Right lobe of liver (tissue), 4 donors: ENCODE measurements around the gene HBA1.

ENCODE experiments used
- CTCF ChIP-seq, 4 donors: fragments of 200-600 bp in 3 of 4; fragments of 450-650 bp in 1 of 4; IDR thresholded peaks; one replicate each; pipeline versions ENCODE4 v1.5.1 to v1.8.0; 2016 to 2022; ENCODE audit warnings: antibody characterized with exemption in 4 of 4, mild to moderate bottlenecking in 2 of 4
- POLR2A ChIP-seq: fragments of 450-650 bp; IDR thresholded peaks from one replicate; pipeline ENCODE4 v1.6.1; 2017; ENCODE audit warnings: antibody characterized with exemption, mild to moderate bottlenecking
- donor health status: DM: no; HTN: no; CAD: no.
- donor health status: DM: no; HTN: no; CAD: no.
- donor health status: DM: no; HTN: yes; CAD: no.

- TF ChIP-seq CTCF (IDR thresholded peaks at IDR 0.05) (no peak), POLR2A (no peak)
Observed at GRCh38 chr16:143456-143855, 33.0 kb upstream of the HBA1 start.
